Thyroid gland (tissue), 4 donors: ENCODE results near the gene INSIG2.

Source experiments
- POLR2A ChIP-seq, 2 donors: fragments of 450-650 bp; IDR thresholded peaks; one replicate each; pipeline ENCODE4 v1.6.1; 2017; ENCODE audit warnings: antibody characterized with exemption in 2 of 2, mild to moderate bottlenecking in 2 of 2, moderate library complexity in 1 of 2
- TF ChIP-seq, protein P1 (sequence below), 6 experiments: fragments of 200-600 bp in 3 of 6; fragments of 450-650 bp in 3 of 6; sonication (generic) in 3 of 6; IDR thresholded peaks; one replicate each; pipeline ENCODE4 v1.5.1; 2016 to 2019; ENCODE audit warnings: antibody characterized with exemption in 6 of 6, mild to moderate bottlenecking in 2 of 6, inconsistent platforms in 1 of 6, moderate library complexity in 1 of 6

DNA sequence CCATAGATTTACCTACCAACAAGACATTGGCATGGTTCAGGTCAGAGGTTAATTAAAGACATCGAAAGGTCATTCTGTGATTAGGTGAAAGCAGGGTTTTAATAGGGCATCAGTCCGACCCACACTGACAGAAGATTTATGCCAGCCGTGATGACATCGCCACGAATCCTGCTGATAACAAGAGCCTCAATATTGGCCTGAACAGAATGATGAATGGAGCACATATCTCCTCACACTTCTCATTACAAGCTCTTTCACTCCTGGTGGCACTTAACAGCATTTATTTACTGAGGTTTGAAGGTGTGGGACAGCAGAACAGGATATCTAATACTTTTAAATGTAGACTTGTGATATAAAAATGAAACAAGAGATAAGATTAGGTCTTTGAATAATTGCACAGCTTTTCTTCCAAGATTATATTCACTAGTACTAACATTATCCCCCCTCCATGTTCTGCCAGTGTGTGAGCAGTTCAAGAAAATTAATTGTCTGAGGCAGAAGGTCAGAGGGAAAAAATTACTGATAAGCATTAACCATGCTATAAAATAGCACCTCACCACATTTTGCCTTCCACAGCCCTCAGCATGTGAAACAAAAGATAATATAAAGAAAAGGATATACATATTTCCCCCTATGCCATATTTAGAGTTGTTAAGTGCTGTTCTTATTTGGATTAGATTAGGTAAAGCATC is 23.1 kb upstream of the INSIG2 start:
- TF ChIP-seq, protein P1, sequence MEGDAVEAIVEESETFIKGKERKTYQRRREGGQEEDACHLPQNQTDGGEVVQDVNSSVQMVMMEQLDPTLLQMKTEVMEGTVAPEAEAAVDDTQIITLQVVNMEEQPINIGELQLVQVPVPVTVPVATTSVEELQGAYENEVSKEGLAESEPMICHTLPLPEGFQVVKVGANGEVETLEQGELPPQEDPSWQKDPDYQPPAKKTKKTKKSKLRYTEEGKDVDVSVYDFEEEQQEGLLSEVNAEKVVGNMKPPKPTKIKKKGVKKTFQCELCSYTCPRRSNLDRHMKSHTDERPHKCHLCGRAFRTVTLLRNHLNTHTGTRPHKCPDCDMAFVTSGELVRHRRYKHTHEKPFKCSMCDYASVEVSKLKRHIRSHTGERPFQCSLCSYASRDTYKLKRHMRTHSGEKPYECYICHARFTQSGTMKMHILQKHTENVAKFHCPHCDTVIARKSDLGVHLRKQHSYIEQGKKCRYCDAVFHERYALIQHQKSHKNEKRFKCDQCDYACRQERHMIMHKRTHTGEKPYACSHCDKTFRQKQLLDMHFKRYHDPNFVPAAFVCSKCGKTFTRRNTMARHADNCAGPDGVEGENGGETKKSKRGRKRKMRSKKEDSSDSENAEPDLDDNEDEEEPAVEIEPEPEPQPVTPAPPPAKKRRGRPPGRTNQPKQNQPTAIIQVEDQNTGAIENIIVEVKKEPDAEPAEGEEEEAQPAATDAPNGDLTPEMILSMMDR (IDR thresholded peaks at IDR 0.05), result no peak
- no peak for TF ChIP-seq POLR2A (IDR thresholded peaks at IDR 0.05)
